Measurements from ENCODE around the gene RPL38.

Gene RPL38

DNA sequence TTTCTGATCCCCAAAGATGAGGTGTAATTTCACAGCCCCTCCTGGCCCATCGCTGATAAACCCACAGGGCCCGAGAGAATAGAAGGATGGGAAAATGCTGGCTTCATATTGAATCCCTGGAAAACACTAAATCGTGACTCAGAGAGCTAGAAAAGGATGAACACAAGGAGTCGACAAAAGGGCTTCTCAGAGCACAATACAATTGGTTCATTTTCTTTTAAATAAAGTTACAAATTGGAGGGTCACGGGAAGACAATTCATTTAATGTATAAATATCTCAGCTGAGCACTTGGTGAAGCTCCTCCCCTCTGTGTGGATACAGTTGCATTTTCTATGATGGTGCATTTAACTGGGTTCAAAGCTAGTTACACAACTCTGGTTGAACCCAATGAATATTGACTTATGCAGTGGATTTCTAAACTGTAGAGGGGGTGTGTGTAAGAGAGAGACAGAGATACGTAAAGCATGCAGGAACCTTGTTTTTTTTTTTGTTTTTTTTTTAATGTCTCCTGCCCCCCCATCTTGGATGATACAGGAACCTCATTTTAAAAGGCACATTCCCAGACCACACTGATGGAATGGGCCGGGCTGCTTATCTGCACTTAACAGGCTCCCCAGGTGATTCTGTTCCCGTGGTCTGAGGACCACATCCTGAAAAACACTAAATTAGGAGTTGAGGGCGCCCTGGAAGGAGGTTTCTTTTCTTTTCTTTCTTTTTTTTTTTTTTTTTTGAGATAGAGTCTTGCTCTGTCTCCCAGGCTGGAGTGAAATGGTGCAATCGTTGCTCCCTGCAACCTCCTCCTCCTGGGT lies 24.0 kb downstream of the RPL38 start:
- DNase-seq (ENCODE audit: low read depth), result no peak

DNA sequence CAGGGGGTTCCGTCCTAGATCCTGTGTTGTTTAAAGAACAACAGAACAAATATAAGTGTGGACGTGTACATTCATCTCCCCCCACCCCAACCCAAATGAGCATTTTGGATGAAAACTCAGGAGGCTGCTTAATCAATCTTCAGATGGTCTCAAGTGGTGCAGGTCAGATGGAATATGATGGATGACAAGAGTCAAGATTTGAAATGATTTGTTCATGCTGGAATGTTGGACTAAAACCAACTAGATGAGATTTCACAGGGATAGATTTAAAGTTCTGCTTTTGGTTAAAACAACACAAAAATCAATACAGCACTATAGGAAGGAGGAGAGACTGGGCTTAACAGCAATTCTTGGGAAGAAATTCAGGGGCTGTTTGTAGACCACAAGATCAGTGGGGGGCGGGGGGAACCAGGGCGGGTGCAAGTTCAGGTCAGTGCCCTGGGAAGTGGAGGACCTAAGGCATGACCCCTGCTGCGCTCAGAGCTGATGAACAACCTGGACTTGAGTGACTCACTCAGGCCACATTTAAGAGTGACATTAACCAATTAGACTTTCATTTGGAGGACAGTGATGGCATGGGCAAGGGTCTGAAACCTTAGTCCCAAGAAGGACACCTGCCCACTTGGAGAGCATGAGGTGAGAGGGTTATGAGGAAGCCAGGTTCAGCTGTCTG lies 25.0 kb downstream of the RPL38 start:
- DNase-seq (ENCODE audit: low read depth), result no peak

- no peak for DNase-seq (ENCODE audit: low read depth)
Measured at GRCh38 chr17:74230896-74231295, 27.4 kb downstream of the RPL38 start.

GRCh38 chr17:74231928-74232907 lies 28.7 kb downstream of the RPL38 start:
- DNase-seq (ENCODE audit: low read depth), result no peak

- no peak for DNase-seq (ENCODE audit: low read depth)
Measured at GRCh38 chr17:74233937-74234336, 30.5 kb downstream of the RPL38 start.

- DNase-seq (ENCODE audit: low read depth), result no peak
Measured at GRCh38 chr17:74234486-74234885, 31.0 kb downstream of the RPL38 start.

DNA sequence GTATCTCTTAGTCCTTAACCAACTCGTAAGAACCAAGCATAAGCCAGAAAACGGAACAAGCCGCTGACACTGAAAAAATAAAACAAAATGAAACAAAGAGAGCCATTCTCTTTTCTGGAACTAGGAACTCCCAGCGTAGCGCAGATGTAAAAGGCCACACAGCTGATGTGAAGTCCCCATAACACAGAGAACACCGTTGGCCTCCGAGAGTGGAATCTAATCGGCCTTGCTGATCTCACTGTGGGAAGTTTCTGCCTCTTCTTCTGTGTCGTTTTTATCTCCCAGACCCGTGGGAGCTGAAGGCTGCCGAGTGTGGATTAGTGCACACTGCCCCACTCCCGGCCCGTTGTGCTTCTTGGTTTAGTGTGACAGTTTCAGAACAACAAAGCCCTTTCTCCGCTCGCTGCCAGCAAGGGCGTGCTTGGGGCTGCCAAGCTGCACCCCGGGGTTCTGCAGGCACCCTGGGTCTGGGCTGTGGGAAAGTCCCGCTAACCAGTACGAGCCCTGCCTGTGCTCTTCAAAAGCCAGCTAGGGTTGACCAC lies 31.6 kb downstream of the RPL38 start:
- DNase-seq (ENCODE audit: low read depth), result no peak

- DNase-seq (ENCODE audit: low read depth), result no peak
Measured at GRCh38 chr17:74235911-74236371, 32.5 kb downstream of the RPL38 start.

DNA sequence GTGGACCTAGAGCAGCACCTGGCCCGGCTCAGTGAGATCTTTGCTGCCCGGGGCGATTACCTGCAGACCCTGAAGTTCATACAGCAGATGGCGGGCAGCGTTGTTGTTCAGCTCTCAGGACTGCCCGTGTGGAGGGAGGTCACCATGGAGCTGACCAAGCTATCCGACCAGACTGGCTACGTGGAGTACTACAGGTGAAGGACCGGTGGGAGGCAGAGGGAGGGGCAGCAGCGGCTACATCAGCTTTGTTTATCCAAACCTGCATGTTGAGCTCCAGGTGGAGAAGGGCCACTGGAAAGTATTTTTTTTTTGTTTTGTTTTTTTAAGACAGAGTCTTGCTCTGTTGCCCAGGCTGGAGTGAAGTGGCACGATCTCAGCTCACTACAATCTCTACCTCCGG lies 33.8 kb downstream of the RPL38 start:
- DNase-seq (ENCODE audit: low read depth), result no peak

DNA sequence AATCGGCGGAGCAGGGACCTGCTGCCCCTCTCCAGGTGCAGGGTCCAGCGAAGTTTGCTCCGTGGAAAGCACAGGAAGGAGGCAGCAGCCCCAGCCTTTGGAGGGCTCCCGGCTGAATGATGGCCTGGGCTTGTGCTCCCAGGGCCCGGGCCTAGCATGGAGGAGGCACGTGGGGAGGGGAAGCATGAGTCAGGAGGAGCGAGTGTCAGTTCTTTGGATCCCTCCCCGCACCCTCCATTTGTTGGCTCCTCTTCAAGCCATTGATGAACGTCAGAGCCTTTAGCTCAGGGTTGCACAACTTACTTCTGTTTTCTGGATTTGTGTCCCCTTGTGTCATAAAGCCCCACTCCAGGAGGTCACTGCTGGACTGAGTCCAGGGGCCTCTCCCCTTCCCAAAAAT lies 35.7 kb downstream of the RPL38 start:
- no peak for DNase-seq (ENCODE audit: low read depth)

DNA sequence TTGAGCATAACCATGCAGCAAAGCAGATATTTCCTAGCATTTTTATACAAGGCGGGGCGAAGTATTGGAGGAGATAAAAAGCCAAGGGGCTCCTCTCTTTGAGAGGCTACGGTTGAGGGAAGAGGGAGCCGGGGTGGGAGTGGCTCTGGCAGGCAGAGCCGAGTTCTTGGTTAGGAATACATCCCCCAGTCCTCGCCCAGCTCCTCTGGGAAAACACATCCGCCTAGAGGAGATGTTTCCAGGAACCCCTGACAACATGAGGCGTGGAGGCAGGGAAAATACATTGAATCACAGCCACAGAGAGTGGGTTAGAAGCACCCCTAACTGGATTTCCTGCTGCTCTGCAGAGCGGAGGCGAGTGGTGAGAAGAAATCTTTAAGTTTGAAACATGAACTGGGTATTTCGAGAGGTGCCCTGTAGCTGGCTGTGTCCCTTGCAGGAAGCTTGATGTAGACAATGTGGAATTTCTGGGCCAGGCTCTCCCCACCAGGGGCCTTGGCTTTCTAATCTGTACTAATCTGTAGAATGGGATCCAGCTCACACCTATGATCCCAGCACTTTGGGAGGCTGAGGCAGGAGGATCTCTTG lies 37.2 kb downstream of the RPL38 start:
- no peak for DNase-seq (ENCODE audit: low read depth)

- no peak for DNase-seq (ENCODE audit: low read depth)
Measured at GRCh38 chr17:74241431-74241830, 38.0 kb downstream of the RPL38 start.

DNA sequence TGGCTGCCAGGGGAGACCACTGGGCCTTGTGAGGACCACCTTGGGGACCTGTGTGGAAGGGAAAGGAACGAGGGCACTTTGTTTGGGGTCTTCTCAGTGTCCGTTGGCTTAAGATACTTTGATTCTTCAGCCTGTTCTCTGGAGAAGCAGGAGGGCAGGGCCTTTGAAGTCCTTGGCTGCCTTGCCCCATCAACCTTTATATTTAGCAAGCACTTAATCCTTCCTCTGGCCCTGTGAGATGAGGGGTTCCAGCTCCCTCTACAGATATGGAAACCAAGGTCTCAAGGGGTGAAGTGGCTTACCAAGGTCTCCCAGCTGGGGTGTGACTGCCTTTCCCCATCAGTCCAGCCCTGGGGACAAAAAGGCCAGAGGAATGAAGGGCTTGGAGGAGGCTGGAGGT lies 38.4 kb downstream of the RPL38 start:
- DNase-seq (ENCODE audit: low read depth), result no peak

DNA sequence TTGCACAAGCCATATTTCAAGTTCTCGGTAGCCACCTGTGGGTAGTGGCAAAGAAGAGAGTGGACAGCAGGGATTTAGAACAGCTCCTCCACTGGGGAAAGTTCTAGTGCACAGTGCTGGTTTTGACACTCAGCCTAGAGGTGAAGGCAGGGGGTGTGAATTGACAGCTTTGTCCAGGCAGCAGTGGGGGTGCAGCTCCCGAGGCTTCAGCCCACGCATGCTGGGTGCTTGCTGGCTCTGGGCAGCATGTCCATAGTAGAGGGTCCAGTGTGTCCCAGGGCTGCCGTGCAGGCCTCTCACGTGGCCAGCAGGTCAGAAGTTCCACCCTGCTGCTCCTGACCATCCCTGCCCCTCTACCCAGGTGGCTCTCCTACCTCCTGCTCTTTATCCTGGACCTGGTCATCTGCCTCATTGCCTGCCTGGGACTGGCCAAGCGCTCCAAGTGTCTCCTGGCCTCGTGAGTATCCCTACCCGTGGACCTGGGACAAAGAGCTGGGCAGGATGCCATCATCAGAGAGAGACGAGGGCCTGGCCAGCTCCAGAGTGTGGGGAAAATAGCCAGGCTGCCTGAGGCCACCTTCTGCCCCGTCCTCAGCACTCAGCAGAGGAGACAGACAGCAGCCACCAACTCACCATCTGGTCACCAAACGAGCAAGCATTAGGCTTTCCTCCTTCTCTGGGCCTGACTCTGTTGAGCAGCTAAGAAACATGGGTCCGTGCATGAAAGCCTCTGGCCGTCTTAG lies 39.7 kb downstream of the RPL38 start:
- DNase-seq (ENCODE audit: low read depth), result no peak

GRCh38 chr17:74244128-74244527 lies 40.6 kb downstream of the RPL38 start:
- DNase-seq (ENCODE audit: low read depth), result no peak

DNA sequence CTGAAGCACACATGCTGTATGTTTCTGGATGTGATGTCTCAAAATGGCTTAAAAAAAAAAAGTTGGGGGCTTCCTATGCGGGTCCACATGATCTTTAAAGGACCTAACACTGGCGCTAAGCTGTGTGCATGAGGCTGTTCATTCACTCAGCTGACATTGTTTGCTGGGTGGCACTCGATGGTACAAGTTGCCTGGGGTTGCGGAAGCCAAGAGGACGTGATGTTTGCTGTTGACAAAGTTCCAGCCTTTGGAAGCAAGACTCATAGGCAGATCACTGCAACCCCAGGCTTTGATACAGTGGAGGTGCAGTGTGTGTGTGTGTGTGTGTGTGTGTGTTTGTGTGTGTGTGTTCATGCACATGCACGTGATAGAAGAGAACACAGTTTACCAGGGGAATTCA lies 41.1 kb downstream of the RPL38 start:
- DNase-seq (ENCODE audit: low read depth), result no peak

DNA sequence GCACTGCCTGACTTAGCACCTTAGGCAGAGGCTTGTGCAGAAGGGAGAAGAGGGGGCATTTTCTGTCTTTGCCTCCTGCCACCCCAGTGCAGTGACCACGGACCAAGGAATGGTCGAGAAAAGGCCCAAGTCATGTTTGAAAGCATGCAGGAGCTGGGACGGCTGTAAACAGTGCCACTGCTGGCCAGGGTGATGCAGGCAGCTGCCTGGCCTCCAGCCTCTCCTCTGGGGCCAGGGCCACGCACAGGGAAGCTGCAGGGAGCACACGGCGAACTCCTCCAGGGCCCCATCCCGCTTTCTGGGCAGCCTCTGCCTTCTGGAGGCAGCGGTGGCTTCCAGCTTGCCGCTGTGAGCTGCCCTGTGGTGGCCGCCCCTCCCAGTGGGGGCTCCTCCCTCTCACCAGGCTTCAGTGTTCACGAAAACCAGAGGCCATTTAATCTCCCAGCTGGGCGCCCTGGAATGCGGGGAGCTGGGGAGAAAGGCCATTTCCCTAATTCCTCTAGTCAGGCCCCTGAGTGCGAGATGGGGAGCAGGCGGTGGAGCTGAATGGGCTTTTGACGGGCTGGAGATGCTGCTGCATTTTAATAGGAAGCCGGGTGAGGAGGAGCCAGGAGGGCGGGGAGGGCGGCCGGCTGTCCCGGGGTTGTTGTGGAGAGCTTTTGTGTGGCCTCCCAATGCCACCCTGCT lies 41.8 kb downstream of the RPL38 start:
- no peak for DNase-seq (ENCODE audit: low read depth)

GRCh38 chr17:74245871-74246270 lies 42.4 kb downstream of the RPL38 start:
- DNase-seq (ENCODE audit: low read depth), result no peak

GRCh38 chr17:74249590-74250270 lies 46.3 kb downstream of the RPL38 start:
- no peak for DNase-seq (ENCODE audit: low read depth)

Measured in GM04504 (cell line).